NT2/D1 (cell line): ENCODE results near the gene DPEP2.
"Not testable (repeated sequence)": the region's sequence is repeated elsewhere in the genome, so short reads cannot be mapped to it uniquely, and the experiment has no call there.

Experiments
- DNase-seq: peaks from one replicate; pipeline ENCODE4 v3.0.0-alpha.2; 2011; ENCODE audit warnings: low read depth, low spot score
- H3K27me3 ChIP-seq: 2 replicates; pipeline ENCODE4 v1.6.0; 2011; ENCODE audit warnings: mild to moderate bottlenecking; ENCODE audit not compliant: insufficient read length, insufficient read depth
- H3K36me3 ChIP-seq: 2 replicates; pipeline ENCODE4 v1.6.1; 2011; ENCODE audit warnings: mild to moderate bottlenecking, low read length, mixed read lengths; ENCODE audit not compliant: insufficient read depth, insufficient read length
- H3K4me1 ChIP-seq: 2 replicates; pipeline ENCODE4 v1.5.1; 2011; ENCODE audit not compliant: insufficient read depth, insufficient read length
- H3K4me3 ChIP-seq: 2 replicates; pipeline ENCODE4 v1.5.1; 2011; ENCODE audit warnings: low read depth; ENCODE audit not compliant: insufficient read length
- H3K9ac ChIP-seq: 2 replicates; pipeline ENCODE4 v1.6.0; 2011; ENCODE audit warnings: low read depth; ENCODE audit not compliant: insufficient read length
- H3K9me3 ChIP-seq: 2 replicates; pipeline ENCODE4 v1.5.1; 2011; ENCODE audit warnings: mild to moderate bottlenecking, low read length; ENCODE audit not compliant: insufficient read depth
- SUZ12 ChIP-seq: IDR thresholded peaks from 2 replicates; pipeline ENCODE4 v1.6.1; 2011; ENCODE audit not compliant: insufficient read length, insufficient read depth; ENCODE audit errors: extremely low read depth
- YY1 ChIP-seq: IDR thresholded peaks from 2 replicates; pipeline ENCODE4 v1.6.1; 2011; ENCODE audit not compliant: insufficient read length, insufficient read depth
- ZNF274 ChIP-seq: IDR thresholded peaks from 2 replicates; pipeline ENCODE4 v1.6.1; 2011; ENCODE audit warnings: mild to moderate bottlenecking, low read depth, low read length

DPEP2 gene

DNA sequence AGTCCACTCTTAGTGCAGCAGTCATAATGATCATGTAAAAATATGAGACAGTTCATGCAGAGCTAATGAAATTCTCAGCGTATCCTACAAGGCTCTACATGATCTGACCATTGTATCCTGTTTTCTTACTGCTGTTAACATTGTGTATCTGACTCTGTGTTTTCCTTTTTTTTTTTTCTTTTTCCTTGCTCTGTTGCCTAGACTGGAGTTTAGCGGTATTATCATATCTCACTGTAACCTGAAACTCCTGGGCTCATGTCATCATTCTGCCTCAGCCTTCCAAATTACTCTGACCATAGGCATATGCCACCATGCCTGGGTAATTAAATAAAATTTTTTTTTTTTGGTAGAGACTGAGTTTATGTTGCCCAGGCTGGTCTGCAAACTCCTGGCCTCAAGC is 35.9 kb upstream of the DPEP2 start:
- TF ChIP-seq YY1, result no peak
- no peak for TF ChIP-seq ZNF274
- no peak for TF ChIP-seq SUZ12
- Histone ChIP-seq H3K9ac (no peak overlapping the region), H3K9me3 (no peaks in the 10 kb centered on the region), H3K27me3 (no peaks in the 10 kb centered on the region), H3K4me3 (no peak overlapping the region), H3K4me1 (no peaks in the 10 kb centered on the region), H3K36me3 (peaks cover 34% of the 10 kb centered on the region)
- DNase-seq, result no peak

- no peak for DNase-seq
Observed at GRCh38 chr16:68033101-68033500, 33.8 kb upstream of the DPEP2 start.

GRCh38 chr16:68031951-68032350 is 32.7 kb upstream of the DPEP2 start:
- Histone ChIP-seq H3K4me3 (no peak overlapping the region), H3K27me3 (no peaks in the 10 kb centered on the region), H3K9me3 (no peaks in the 10 kb centered on the region), H3K36me3 (peaks cover 40% of the 10 kb centered on the region), H3K9ac (no peak overlapping the region), H3K4me1 (no peaks in the 10 kb centered on the region)
- no peak for TF ChIP-seq ZNF274
- no peak for TF ChIP-seq YY1
- no peak for TF ChIP-seq SUZ12
- no peak for DNase-seq

More at GRCh38 chr16:68033101-68033500, 33.8 kb upstream of the DPEP2 start:
- no peak overlapping the region for H3K9ac ChIP-seq
- H3K27me3 ChIP-seq, result no peaks in the 10 kb centered on the region
- H3K4me1 ChIP-seq, result no peaks in the 10 kb centered on the region
- TF ChIP-seq ZNF274 (no peak), SUZ12 (no peak), YY1 (no peak)
- no peak overlapping the region for H3K4me3 ChIP-seq
- H3K9me3 ChIP-seq, result no peaks in the 10 kb centered on the region
- H3K36me3 ChIP-seq, result peaks cover 33% of the 10 kb centered on the region

GRCh38 chr16:68030108-68030507 is 30.8 kb upstream of the DPEP2 start:
- not testable (repeated sequence) for DNase-seq, H3K27me3 ChIP-seq, H3K4me1 ChIP-seq, H3K4me3 ChIP-seq, H3K9me3 ChIP-seq, H3K9ac ChIP-seq
- peaks cover 52% of the 10 kb centered on the region for H3K36me3 ChIP-seq

- H3K4me3 ChIP-seq, result no peak overlapping the region
- H3K9me3 ChIP-seq, result no peaks in the 10 kb centered on the region
- H3K4me1 ChIP-seq, result no peaks in the 10 kb centered on the region
- no peaks in the 10 kb centered on the region for H3K27me3 ChIP-seq
- TF ChIP-seq ZNF274, result no peak
- no peak for TF ChIP-seq SUZ12
- no peak for TF ChIP-seq YY1
- H3K9ac ChIP-seq, result no peak overlapping the region
- H3K36me3 ChIP-seq, result peaks cover 49% of the 10 kb centered on the region
- no peak for DNase-seq
Observed at GRCh38 chr16:68028996-68029395, 29.7 kb upstream of the DPEP2 start.

DNA sequence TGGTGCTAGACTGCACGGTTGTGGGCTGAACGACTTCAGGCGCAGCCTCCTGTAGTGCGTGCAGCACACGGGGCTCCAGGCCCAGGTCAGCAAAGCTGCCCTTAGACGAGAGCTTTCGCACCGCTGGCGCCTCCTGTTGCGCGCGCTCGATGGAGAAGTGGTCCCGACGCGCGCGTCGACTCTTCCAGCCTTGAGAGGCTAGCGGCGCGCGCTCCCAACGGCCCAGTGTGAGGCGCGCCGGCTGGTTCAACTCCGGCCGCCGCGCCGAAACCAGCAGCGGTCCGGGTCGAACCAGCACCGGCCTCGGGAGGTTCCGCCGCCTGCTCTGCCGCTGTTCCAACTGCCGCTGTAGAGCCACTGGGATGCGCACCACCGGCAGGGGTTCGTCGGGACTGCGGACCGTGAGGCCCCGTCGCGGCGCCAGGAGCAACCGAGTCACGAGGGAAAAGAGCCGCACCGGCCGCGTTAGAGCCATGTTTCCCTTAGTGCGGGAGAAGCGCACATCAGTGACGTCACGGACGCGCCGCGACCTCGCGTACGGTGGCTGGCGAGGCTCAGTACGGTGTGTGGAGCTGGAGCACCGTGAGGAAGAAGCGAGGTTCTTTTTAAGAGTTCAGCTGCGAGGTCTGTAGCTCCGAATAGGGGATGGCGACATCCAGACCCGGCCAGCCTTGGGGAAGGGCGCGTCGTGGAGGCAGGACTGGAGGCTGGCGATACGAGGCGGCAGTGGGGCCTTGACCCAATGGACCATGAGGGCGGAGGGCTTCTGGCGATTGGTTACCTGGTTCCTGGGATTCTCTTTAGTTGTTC is 23.6 kb upstream of the DPEP2 start, which contains the start of the genes DDX28 and DUS2:
DDX28 (minus strand) TSS at position 505 of the 810 bp plus-strand sequence; CDS start at position 475, 30 bp downstream.
DUS2 (plus strand) TSS at position 557 of the 810 bp plus-strand sequence. CDS start 14,740 bp downstream, outside the sequence.
- Histone ChIP-seq H3K27me3 (no peaks in the 10 kb centered on the region), H3K9ac (peak within 1 kb of the TSS; percentile 100), H3K9me3 (no peaks in the 10 kb centered on the region), H3K4me1 (peaks cover 9% of the 10 kb centered on the region), H3K4me3 (peak within 1 kb of the TSS; percentile 98), H3K36me3 (peaks cover 44% of the 10 kb centered on the region)
- DNase-seq, result peak; percentile 94
- peak; percentile 61 for TF ChIP-seq YY1
- no peak for TF ChIP-seq ZNF274

DNA sequence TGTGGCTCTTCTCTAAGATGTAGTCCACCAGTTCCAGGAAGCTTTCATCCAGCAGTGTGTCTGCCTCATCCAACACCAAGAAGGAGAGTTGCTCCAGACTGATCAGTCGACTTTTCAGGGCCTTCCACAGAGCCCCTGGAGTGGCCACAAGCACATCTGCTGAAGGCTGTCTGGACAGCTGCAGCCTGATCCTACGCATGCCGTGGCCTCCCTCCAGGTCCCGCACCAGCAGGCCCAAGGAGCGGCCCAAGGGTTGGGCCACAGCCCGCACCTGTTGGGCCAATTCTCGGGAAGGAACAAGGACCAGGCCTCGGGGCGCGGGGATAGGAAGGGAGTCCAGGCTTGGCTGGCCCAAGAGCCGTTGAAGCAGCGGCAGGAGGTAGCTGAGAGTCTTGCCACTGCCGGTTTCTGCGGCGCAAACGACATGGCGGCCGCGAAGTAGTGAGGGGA is 23.0 kb upstream of the DPEP2 start:
- TF ChIP-seq SUZ12 (no peak), YY1 (no peak), ZNF274 (no peak)
- Histone ChIP-seq H3K27me3 (no peaks in the 10 kb centered on the region), H3K9me3 (no peaks in the 10 kb centered on the region), H3K4me1 (peaks cover 9% of the 10 kb centered on the region), H3K4me3 (peak overlapping the region; percentile 98), H3K9ac (peak overlapping the region; percentile 100), H3K36me3 (peaks cover 38% of the 10 kb centered on the region)
- no peak for DNase-seq
